HepG2 (cell line): ENCODE results near the gene TRPM5. TPM values are rescaled to one million over a fixed set of nuclear protein-coding genes. Genes with fewer than 3 reads are reported as not detected.

ENCODE experiments used
- ATAC-seq: fragments of 200-7000 bp; cut with Tn5 transposase; 3 replicates; pipeline ENCODE4 v1.9.1; 2020; ENCODE audit warnings: mild to moderate bottlenecking, moderate library complexity
- BruUV-seq: library from RNA; stranded (reverse); fragments of 400-500 nt; replicated peaks from 2 replicates; lab custom pipeline; 2021; lab: Mats Ljungman, UMichigan
- CTCF ChIA-PET: fragments of 300-600 bp; formaldehyde crosslinking; extraction: SDS; loops from one replicate; lab custom pipeline; 2021; ENCODE audit warnings: low total read pairs, inconsistent platforms, low intra/inter-chr PET ratio; lab: Yijun Ruan, JAX
- POLR2A ChIA-PET: fragments of 350-600 bp; sonication (Branson Sonifier 250); formaldehyde crosslinking; loops from one replicate; lab custom pipeline; 2020; ENCODE audit warnings: antibody characterized with exemption, inconsistent platforms; lab: Yijun Ruan, JAX
- DNase-seq: peaks from one replicate; pipeline ENCODE4 v3.0.0-alpha.2; 2015; ENCODE audit warnings: low spot score
- FAIRE-seq: peaks from 3 replicates; lab custom pipeline; 2011; peaks lifted over from hg19 to GRCh38; lab: Jason Lieb, UNC
- H2AFZ ChIP-seq: one replicate; pipeline ENCODE4 v1.6.1; 2011; ENCODE audit warnings: low read length, inconsistent platforms
- H3K27ac ChIP-seq: fragments of 300-600 bp; 3 replicates; pipeline ENCODE4 v1.8.0; 2011; ENCODE audit warnings: mixed run types, mild to moderate bottlenecking, mixed read lengths, low read length, inconsistent platforms; ENCODE audit not compliant: insufficient read depth; ENCODE audit errors: extremely low read length
- H3K27me3 ChIP-seq, 2 experiments: fragments of 200-600 bp in 1 of 2; 2 replicates in 1 of 2; 3 replicates in 1 of 2; pipeline versions ENCODE4 v1.6.0 to v1.8.0; 2011; ENCODE audit warnings: low read length in 2 of 2, mild to moderate bottlenecking in 2 of 2, moderate library complexity in 2 of 2, inconsistent platforms in 1 of 2; ENCODE audit not compliant: insufficient read depth in 2 of 2, control insufficient read depth in 1 of 2
- H3K36me3 ChIP-seq, 2 experiments: fragments of 200-600 bp in 1 of 2; replicated peaks in 1 of 2; 2 replicates in 1 of 2; 3 replicates in 1 of 2; pipeline versions ENCODE4 v1.5.1 to v1.8.0; 2011; ENCODE audit warnings: low read length in 2 of 2, inconsistent platforms in 1 of 2; ENCODE audit not compliant: insufficient read depth in 2 of 2, control insufficient read depth in 1 of 2
- H3K4me1 ChIP-seq: 2 replicates; pipeline ENCODE4 v1.5.1; 2012; ENCODE audit warnings: low read length, inconsistent platforms; ENCODE audit not compliant: insufficient read depth
- H3K4me2 ChIP-seq: 2 replicates; pipeline ENCODE4 v1.6.0; 2011; ENCODE audit warnings: low read depth, low read length, inconsistent platforms
- H3K4me3 ChIP-seq, 3 experiments: fragments of 200-600 bp in 1 of 3; sonication (generic), shearing (Covaris generic) in 1 of 3; replicated peaks in 1 of 3; 2 replicates each; pipeline ENCODE4 v1.5.1; 2011 to 2016; ENCODE audit warnings: low read length in 3 of 3, inconsistent platforms in 2 of 3, low read depth in 2 of 3, mild to moderate bottlenecking in 2 of 3, control low read depth in 1 of 3, mixed read lengths in 1 of 3; ENCODE audit not compliant: insufficient read depth in 1 of 3
- H3K79me2 ChIP-seq: one replicate; pipeline ENCODE4 v1.6.1; 2011; ENCODE audit warnings: low read length, inconsistent platforms; ENCODE audit not compliant: insufficient read depth
- H3K9ac ChIP-seq: 2 replicates; pipeline ENCODE4 v1.6.0; 2011; ENCODE audit warnings: mild to moderate bottlenecking, low read depth, low read length, inconsistent platforms; ENCODE audit not compliant: insufficient read depth
- H3K9me3 ChIP-seq: 2 replicates; pipeline ENCODE4 v1.5.1; 2012; ENCODE audit warnings: mild to moderate bottlenecking, low read length
- H4K20me1 ChIP-seq: 2 replicates; pipeline ENCODE4 v1.6.0; 2011; ENCODE audit warnings: inconsistent platforms, mild to moderate bottlenecking, low read length, moderate library complexity; ENCODE audit not compliant: insufficient read depth
- BATF2 ChIP-seq: sonication (generic); formaldehyde crosslinking; IDR thresholded peaks from 2 replicates; pipeline ENCODE4 v1.8.0; 2022; ENCODE audit warnings: mild to moderate bottlenecking, missing genetic modification reagents, moderate library complexity
- BCL6 ChIP-seq: IDR thresholded peaks from 2 replicates; pipeline ENCODE4 v1.6.1; 2016; ENCODE audit warnings: missing genetic modification reagents, missing compliant biosample characterization
- CBX2 ChIP-seq, 2 experiments: fragments of 200-600 bp in 1 of 2; sonication (generic); formaldehyde crosslinking in 1 of 2; IDR thresholded peaks; 2 replicates each; pipeline versions ENCODE4 v1.7.0 to v1.8.1; 2018 to 2022; ENCODE audit warnings: low read depth in 2 of 2, low read length in 1 of 2, mild to moderate bottlenecking in 1 of 2, missing genetic modification reagents in 1 of 2
- FIP1L1 ChIP-seq: fragments of 200-400 bp; formaldehyde crosslinking; IDR thresholded peaks from 2 replicates; pipeline ENCODE4 v1.6.1; 2018; ENCODE audit warnings: low read depth, mild to moderate bottlenecking, low read length, moderate library complexity, borderline replicate concordance; ENCODE audit not compliant: insufficient read depth
- GABPB1 ChIP-seq: IDR thresholded peaks from 2 replicates; pipeline ENCODE4 v1.6.1; 2016; ENCODE audit warnings: mild to moderate bottlenecking, missing genetic modification reagents, moderate library complexity, missing compliant biosample characterization
- HNRNPK ChIP-seq: fragments of 200-400 bp; formaldehyde crosslinking; IDR thresholded peaks from 2 replicates; pipeline ENCODE4 v1.6.1; 2018; ENCODE audit warnings: low read length, low read depth, moderate library complexity, mild to moderate bottlenecking; ENCODE audit not compliant: poor library complexity, severe bottlenecking
- RAD21 ChIP-seq: fragments of 450-650 bp; formaldehyde crosslinking; IDR thresholded peaks from 2 replicates; pipeline ENCODE4 v1.5.0; 2020; ENCODE audit warnings: mild to moderate bottlenecking
- SCMH1 ChIP-seq: sonication (generic); formaldehyde crosslinking; IDR thresholded peaks from 2 replicates; pipeline ENCODE4 v1.9.0; 2021; ENCODE audit warnings: missing genetic modification reagents, mild to moderate bottlenecking, borderline replicate concordance
- ZBTB14 ChIP-seq: sonication (generic); formaldehyde crosslinking; IDR thresholded peaks from 2 replicates; pipeline ENCODE4 v1.4.0; 2020; ENCODE audit warnings: missing genetic modification reagents
- ZKSCAN1 ChIP-seq: fragments of 150-350 bp; IDR thresholded peaks from 2 replicates; pipeline ENCODE4 v1.6.1; 2014; ENCODE audit warnings: low read length
- ZMYM3 ChIP-seq: sonication (generic); formaldehyde crosslinking; IDR thresholded peaks from 2 replicates; pipeline ENCODE4 v1.5.1; 2020; ENCODE audit warnings: mild to moderate bottlenecking, missing genetic modification reagents
- ZNF546 ChIP-seq: sonication (generic); formaldehyde crosslinking; conservative IDR thresholded peaks from 2 replicates; pipeline ENCODE4 v1.8.1; 2023; ENCODE audit warnings: mild to moderate bottlenecking, missing genetic modification reagents
- WGBS: methylation state at CpG from one replicate; pipeline ENCODE4 v1.1.6; 2017; ENCODE audit warnings: low lambda C conversion rate; 5-methylcytosine and 5-hydroxymethylcytosine counted together
- in situ Hi-C: cut with HindIII; loops from 2 replicates; pipeline ENCODE4 v1.10.0; 2017; ENCODE audit warnings: low pct_unique_long_range_greater_than_20kb; ENCODE audit not compliant: extremely low pct_ligation_motif_present
- intact Hi-C: fragments of 100-400 bp; cut with micrococcal nuclease; formaldehyde crosslinking; loops from one replicate; pipeline ENCODE4 v1.10.0; 2022; ENCODE audit not compliant: unreplicated experiment
- polyA plus RNA-seq, 8 experiments: library from polyadenylated mRNA; depleted of rRNA in 3 of 8; stranded (reverse) in 7 of 8; unstranded in 1 of 8; fragments of >200 nt; fragmentation: Illumina TruSeq in 4 of 8; extraction: Trizol in 4 of 8; gene quantifications; 2 replicates each; pipeline versions ENCODE4 v1.2.1 to v1.2.3, GENCODE V29; 2011 to 2016; ENCODE audit warnings: low read depth in 4 of 8, missing spikeins in 1 of 8, mixed read lengths in 1 of 8; ENCODE audit not compliant: insufficient read depth in 1 of 8
- total RNA-seq, 5 experiments: library from RNA; depleted of rRNA; stranded (reverse); fragments of >200 nt; fragmentation: Illumina TruSeq; extraction: Trizol; gene quantifications; 2 replicates each; pipeline ENCODE4 v1.2.3, GENCODE V29; 2016; ENCODE audit warnings: low read depth in 1 of 5

Gene TRPM5
- total and polyA plus RNA-seq, 2 of the 13 experiments (the other 11 are each of a cell fraction or from before 2014, with no cell fraction given): 0.12 TPM; not detected in 1

GRCh38 chr11:2415171-2415570 is 29.1 kb downstream of the TRPM5 start:
- H2AFZ ChIP-seq: no peak overlapping the region
- BruUV-seq: no TSS peak

More at GRCh38 chr11:2415171-2415570, 29.1 kb downstream of the TRPM5 start:
- Histone ChIP-seq H3K9me3 (no peaks in the 10 kb centered on the region), H3K9ac (no peak overlapping the region), H3K27ac (no peak overlapping the region), H4K20me1 (no peaks in the 10 kb centered on the region), H3K36me3 (no peaks in the 10 kb centered on the region), H3K27me3 (peaks cover 0 to 1% of the 10 kb centered on the region in 2 experiments; a peak in 1 of 5 replicates), H3K4me1 (peaks cover 35% of the 10 kb centered on the region), H3K4me3 (no peak overlapping the region), H3K4me2 (no peak overlapping the region), H3K79me2 (no peaks in the 10 kb centered on the region)
- FAIRE-seq (no peak), DNase-seq (no peak), ATAC-seq (no peak)
- in situ Hi-C loops: loop anchor here (5.0 kb wide), 2 partner anchors 103 to 213 kb away; no protein-coding TSS in a partner anchor
- intact Hi-C loops: no loop called here
- POLR2A ChIA-PET: no interaction called here
- CTCF ChIA-PET: interaction anchor here (1.1 kb wide), 1 partner anchor 110 kb away, joined by 3 read pairs; no protein-coding TSS in a partner anchor
- no peak for TF ChIP-seq RAD21 (CRISPR knock-in tag)
- no peak for TF ChIP-seq ZNF546 (CRISPR knock-in tag)
- no peak for TF ChIP-seq HNRNPK
- no peak for TF ChIP-seq FIP1L1
- TF ChIP-seq ZMYM3 (CRISPR knock-in tag): no peak
- no peak for TF ChIP-seq ZBTB14
- TF ChIP-seq BATF2 (CRISPR knock-in tag): no peak
- no peak for TF ChIP-seq SCMH1 (CRISPR knock-in tag)
- no peak for TF ChIP-seq BCL6 (CRISPR knock-in tag)
- no peak; the same call in 1 of the 2 replicates for TF ChIP-seq GABPB1 (CRISPR knock-in tag)
- no peak for TF ChIP-seq ZKSCAN1
- TF ChIP-seq CBX2 (IDR thresholded peaks at IDR 0.05; ENCODE audit: low read depth, low read length): no peak
- no peak for TF ChIP-seq CBX2 (CRISPR knock-in tag; IDR thresholded peaks at IDR 0.05; ENCODE audit: low read depth)
- WGBS: 62% methylated on average over 8 of the region's 28 CpGs
